Stomach (tissue), 9 donors: Measurements from ENCODE around the gene VSIG2. TPM values are rescaled to one million over a fixed set of nuclear protein-coding genes. Genes with fewer than 3 reads are reported as not detected.
A peak's percentile ranks its signal among the peaks of the same experiment; 100 is the strongest.

Source experiments
- DNase-seq, 2 donors: peaks; one replicate each; pipeline versions ENCODE4 v3.0.0 to v3.0.0-alpha.2; 2013 to 2019
- H3K27ac ChIP-seq, 5 donors: fragments of 200-600 bp in 4 of 5; sonication (generic) in 4 of 5; one replicate each; pipeline ENCODE4 v1.5.1; 2013 to 2019; ENCODE audit warnings: mild to moderate bottlenecking in 1 of 5, moderate library complexity in 1 of 5
- H3K27me3 ChIP-seq, 3 donors: fragments of 200-600 bp; sonication (generic); one replicate each; pipeline ENCODE4 v1.5.1; 2017 to 2019; ENCODE audit warnings: mixed run types in 1 of 3
- H3K36me3 ChIP-seq, 4 donors: fragments of 200-600 bp; sonication (generic); 1 replicate in 3 of 4; 2 replicates in 1 of 4; pipeline ENCODE4 v1.5.1; 2016 to 2019
- H3K4me1 ChIP-seq, 4 donors: fragments of 200-600 bp; sonication (generic); one replicate each; pipeline ENCODE4 v1.5.1; 2016 to 2019
- H3K4me3 ChIP-seq, 4 donors: fragments of 200-600 bp; sonication (generic) in 3 of 4; one replicate each; pipeline ENCODE4 v1.5.1; 2016 to 2019; ENCODE audit warnings: mild to moderate bottlenecking in 1 of 4
- H3K9me3 ChIP-seq, 4 donors: fragments of 200-600 bp; sonication (generic); one replicate each; pipeline ENCODE4 v1.5.1; 2016 to 2019
- EP300 ChIP-seq: sonication (generic); formaldehyde crosslinking; IDR thresholded peaks from one replicate; pipeline ENCODE4 v1.6.1; 2017; ENCODE audit warnings: antibody characterized with exemption
- POLR2A ChIP-seq, 4 donors: fragments of 450-650 bp; IDR thresholded peaks; one replicate each; pipeline ENCODE4 v1.6.1; 2016; ENCODE audit warnings: antibody characterized with exemption in 4 of 4, control low read depth in 2 of 4, mild to moderate bottlenecking in 1 of 4, moderate library complexity in 1 of 4
- POLR2AphosphoS5 ChIP-seq, 3 donors: sonication (generic); formaldehyde crosslinking; IDR thresholded peaks; one replicate each; pipeline ENCODE4 v1.6.1; 2016; ENCODE audit warnings: antibody characterized with exemption in 3 of 3
- WGBS, 5 donors: extraction: QIAGEN DNeasy Blood & Tissue Kit in 3 of 5; methylation state at CpG; one replicate each; pipeline versions ENCODE4 v1.1.5 to v1.1.7; 2013 to 2018; 5-methylcytosine and 5-hydroxymethylcytosine counted together
- intact Hi-C: fragments of 100-400 bp; cut with DNase I; formaldehyde crosslinking; loops from one replicate; pipeline ENCODE4 v1.15.1; 2023; ENCODE audit warnings: low total_unique reads
- polyA plus RNA-seq, 3 donors: library from polyadenylated mRNA; stranded (reverse); fragments of 200-250 nt; gene quantifications; one replicate each; pipeline ENCODE4 v1.2.3, GENCODE V29; 2013
- total RNA-seq, 5 donors: library from RNA; depleted of rRNA; stranded (reverse); fragments of >200 nt; gene quantifications; one replicate each; pipeline versions ENCODE4 v1.1.0 to v1.2.3, GENCODE V29; 2014 to 2016
- TF ChIP-seq, protein P1 (sequence below), 7 experiments: fragments of 450-650 bp in 4 of 7; fragments of 200-600 bp in 3 of 7; sonication (generic) in 3 of 7; IDR thresholded peaks; one replicate each; pipeline ENCODE4 v1.5.1; 2016 to 2019; ENCODE audit warnings: antibody characterized with exemption in 7 of 7, control low read depth in 2 of 7, mild to moderate bottlenecking in 1 of 7
- donor health status: healthy with polysubstance abuse.
- donor health status: Bipolar disorder and iron deficiency.
- donor health status: healthy.

VSIG2 gene
- total and polyA plus RNA-seq, 8 donors, result 80.5 to 419 (median 187) TPM

DNA sequence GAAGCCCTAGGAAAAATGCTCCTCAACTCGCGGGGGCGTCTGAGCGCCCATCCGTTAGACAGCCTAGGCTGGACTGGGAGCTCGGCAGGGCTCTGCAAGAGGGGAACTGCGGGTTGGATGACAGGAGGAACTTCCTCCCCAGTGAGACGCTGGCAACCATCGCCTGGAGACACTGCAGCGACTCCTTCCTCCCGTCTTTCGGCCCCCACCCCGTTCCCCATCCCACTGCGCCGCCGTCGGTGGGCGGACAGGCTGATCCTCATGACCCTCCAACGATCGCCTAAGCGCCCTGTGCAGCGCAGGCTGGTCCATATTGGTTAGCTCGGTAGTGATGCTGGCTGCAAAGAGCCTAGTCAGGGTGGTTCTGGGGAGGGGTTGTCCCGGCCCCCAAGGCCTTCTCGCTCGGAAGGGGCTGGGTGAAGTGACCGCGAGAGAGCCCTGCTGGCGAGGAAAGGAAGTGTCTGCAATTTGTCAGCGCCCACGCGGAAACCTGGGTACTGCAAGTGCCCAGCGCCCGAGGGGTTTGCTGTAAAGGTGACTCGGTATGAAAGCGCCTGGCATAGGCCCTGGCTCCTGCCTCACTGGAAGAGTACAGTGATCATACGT, 11.7 kb downstream of the VSIG2 start:
- Histone ChIP-seq H3K9me3 (no peaks in the 10 kb centered on the region), H3K4me3 (peak overlapping the region; percentile 48 to 70 (median 56)), H3K4me1 (peaks cover 18 to 29% (median 22%) of the 10 kb centered on the region in 4 donors), H3K36me3 (no peaks in the 10 kb centered on the region), H3K27me3 (peaks cover 0 to 72% (median 18%) of the 10 kb centered on the region in 3 donors), H3K27ac (peak overlapping the region in 3 of 5 donors; percentile 12 to 48 (median 32))
- DNase-seq, result peak in 1 of 2 donors; percentile 55
- TF ChIP-seq POLR2A (IDR thresholded peaks at IDR 0.05) (no peak), EP300 (no peak), POLR2AphosphoS5 (IDR thresholded peaks at IDR 0.05) (no peak)
- TF ChIP-seq, protein P1, sequence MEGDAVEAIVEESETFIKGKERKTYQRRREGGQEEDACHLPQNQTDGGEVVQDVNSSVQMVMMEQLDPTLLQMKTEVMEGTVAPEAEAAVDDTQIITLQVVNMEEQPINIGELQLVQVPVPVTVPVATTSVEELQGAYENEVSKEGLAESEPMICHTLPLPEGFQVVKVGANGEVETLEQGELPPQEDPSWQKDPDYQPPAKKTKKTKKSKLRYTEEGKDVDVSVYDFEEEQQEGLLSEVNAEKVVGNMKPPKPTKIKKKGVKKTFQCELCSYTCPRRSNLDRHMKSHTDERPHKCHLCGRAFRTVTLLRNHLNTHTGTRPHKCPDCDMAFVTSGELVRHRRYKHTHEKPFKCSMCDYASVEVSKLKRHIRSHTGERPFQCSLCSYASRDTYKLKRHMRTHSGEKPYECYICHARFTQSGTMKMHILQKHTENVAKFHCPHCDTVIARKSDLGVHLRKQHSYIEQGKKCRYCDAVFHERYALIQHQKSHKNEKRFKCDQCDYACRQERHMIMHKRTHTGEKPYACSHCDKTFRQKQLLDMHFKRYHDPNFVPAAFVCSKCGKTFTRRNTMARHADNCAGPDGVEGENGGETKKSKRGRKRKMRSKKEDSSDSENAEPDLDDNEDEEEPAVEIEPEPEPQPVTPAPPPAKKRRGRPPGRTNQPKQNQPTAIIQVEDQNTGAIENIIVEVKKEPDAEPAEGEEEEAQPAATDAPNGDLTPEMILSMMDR (IDR thresholded peaks at IDR 0.05), result peak in 4 of 7 experiments; percentile 17 to 37 (median 36)
- WGBS, 5 donors, result 1 to 4% (median 2%) methylated on average over 17 to 37 of the region's 37 CpGs
- intact Hi-C loops, result no loop called here

DNA sequence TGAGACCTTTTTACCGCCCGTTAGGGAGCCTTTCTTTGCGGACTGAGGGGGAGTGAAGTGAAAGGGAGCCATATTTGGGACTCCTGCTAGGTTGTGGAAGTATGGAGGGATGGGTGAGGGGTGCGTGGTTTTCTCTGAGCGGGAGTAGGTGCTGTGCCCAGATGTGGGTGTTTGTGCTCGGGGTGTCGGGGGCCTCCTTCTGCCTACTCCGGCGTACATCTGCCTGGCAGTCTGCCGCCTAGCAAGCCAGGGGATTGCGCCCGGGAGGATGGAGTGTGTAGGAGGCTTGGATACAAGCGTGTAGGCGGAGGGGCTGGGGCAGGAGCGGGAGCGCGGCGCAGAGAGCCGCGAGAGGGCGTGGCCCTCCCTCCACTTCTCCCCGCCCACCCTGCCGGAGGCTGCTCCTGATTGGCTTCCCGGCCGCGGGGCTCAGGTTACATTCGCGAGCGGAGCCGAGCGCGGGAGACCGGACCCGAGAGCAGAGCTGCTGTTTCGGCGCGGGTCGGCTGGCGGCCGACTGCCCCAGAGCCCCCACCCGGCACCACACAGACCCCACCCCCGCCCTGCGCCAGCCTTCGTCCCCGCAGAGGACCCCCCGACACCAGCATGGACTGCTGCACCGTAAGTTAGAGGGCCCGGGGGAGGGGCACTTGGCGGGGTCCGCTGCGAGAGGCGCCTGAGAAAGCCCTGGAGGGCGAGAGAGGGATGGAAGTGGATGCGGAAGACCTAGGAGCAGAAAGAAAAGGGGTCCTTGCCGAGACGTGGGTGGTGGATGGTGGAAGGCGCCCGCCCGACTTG, 12.4 kb downstream of the VSIG2 start, which contains the start of gene NRGN:
TSS of gene NRGN (plus strand) at position 464 of the 798 bp plus-strand sequence. CDS start at position 607, 143 bp downstream.
- DNase-seq, result peak; percentile 94 to 97
- intact Hi-C loops, result loop anchor here (10.0 kb wide), 1 partner anchor 65 kb away; the partner anchor contains the start of genes SIAE and SPA17
- H3K4me3 ChIP-seq, result peak within 1 kb of the TSS; percentile 48 to 70 (median 56)
- peak within 1 kb of the TSS in 4 of 5 donors; percentile 12 to 54 (median 40) for H3K27ac ChIP-seq
- no peaks in the 10 kb centered on the region for H3K36me3 ChIP-seq
- peaks cover 17 to 26% (median 19%) of the 10 kb centered on the region in 4 donors for H3K4me1 ChIP-seq
- WGBS, 5 donors, result 1 to 2% (median 2%) methylated on average over 33 to 59 of the region's 59 CpGs
- TF ChIP-seq POLR2A (IDR thresholded peaks at IDR 0.05), result no peak
- TF ChIP-seq EP300, result no peak
- TF ChIP-seq, protein P1 (IDR thresholded peaks at IDR 0.05), result no peak
- peak in 2 of 3 donors; percentile 17 to 50 for TF ChIP-seq POLR2AphosphoS5 (IDR thresholded peaks at IDR 0.05)
- peaks cover 0 to 65% (median 15%) of the 10 kb centered on the region in 3 donors for H3K27me3 ChIP-seq
- no peaks in the 10 kb centered on the region for H3K9me3 ChIP-seq

DNA sequence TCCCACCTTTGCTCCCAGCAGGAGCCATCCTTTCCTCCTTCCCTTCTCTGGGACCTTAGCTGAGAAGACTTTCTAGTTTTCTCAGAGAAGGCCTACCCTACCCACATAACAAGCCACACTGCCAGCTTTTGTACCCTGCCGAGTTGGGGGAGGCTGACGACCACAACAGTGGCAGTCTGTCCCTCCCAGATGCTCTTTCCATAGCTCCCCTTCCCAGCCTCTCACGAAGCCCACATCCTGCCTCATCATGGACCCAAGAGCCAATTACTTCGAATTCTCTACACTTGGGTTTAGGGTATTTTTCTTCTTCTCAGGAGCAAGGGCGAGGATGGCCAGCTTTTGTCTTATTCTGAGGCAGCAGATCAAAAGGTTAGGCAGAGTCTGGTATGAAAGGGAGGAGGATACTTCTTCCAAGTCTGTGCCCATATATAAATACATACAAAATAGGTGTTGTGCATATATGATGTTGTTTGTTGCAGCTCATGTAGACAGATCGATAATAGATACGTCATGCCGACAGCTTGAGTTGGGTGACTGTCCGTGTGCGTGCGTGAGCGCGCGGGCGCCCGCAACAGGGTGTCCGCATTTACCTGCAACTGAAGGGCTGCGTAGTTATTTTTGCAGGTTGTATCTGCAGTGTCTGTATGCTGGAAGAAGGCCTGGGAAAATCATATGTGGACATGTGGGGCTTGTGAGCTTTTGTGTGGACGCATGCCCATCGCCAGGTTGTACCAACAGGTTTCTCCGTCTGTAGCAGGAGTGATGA, 13.2 kb downstream of the VSIG2 start:
- no peak overlapping the region for H3K27ac ChIP-seq
- peaks cover 0 to 57% (median 15%) of the 10 kb centered on the region in 3 donors for H3K27me3 ChIP-seq
- WGBS, 5 donors, result 51 to 71% (median 56%) methylated on average over 21 of the region's 21 CpGs
- no peak for TF ChIP-seq POLR2AphosphoS5 (IDR thresholded peaks at IDR 0.05)
- TF ChIP-seq POLR2A (IDR thresholded peaks at IDR 0.05), result no peak
- TF ChIP-seq EP300, result no peak
- TF ChIP-seq, protein P1 (IDR thresholded peaks at IDR 0.05), result no peak
- no peak for DNase-seq
- H3K4me1 ChIP-seq, result peaks cover 17 to 26% (median 19%) of the 10 kb centered on the region in 4 donors
- H3K4me3 ChIP-seq, result peak overlapping the region; percentile 48 to 70 (median 56)
- H3K36me3 ChIP-seq, result no peaks in the 10 kb centered on the region
- intact Hi-C loops, result loop anchor here (10.0 kb wide), 1 partner anchor 64 kb away; the partner anchor contains the start of genes SIAE and SPA17
- H3K9me3 ChIP-seq, result no peaks in the 10 kb centered on the region
